CD4-positive, alpha-beta T cell treated with Interleukin-2 at 100 ng/mL for 4 hours (primary cell): ENCODE data around the gene G3BP1.
"Not testable (repeated sequence)": the region's sequence is repeated elsewhere in the genome, so short reads cannot be mapped to it uniquely, and the experiment has no call there.

ENCODE experiments used
- DNase-seq: peaks from one replicate; pipeline ENCODE4 v3.0.0-alpha.2; 2020; ENCODE audit warnings: low spot score

The G3BP1 gene

DNA sequence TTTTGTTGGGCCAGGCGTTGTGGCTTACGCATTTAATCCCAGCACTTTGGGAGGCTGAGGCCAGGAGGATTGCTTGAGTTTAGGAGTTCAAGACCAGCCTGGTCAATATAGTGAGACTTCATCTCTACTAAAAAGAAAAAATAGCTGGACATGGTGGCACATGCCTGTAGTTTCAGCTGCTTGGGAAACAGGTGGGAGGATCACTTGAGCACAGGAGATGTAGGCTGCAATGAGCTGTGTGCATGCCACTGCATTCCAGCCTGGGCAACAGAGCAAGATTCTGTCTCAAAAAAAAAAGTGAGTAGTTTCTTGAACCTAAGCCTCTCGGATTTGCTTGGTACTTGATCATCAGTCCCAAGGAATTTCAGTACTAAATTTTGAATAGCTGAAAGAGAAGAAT is 26.9 kb downstream of the G3BP1 start:
- DNase-seq = no peak

- no peak for DNase-seq
Measured at GRCh38 chr5:151799407-151799806, 27.7 kb downstream of the G3BP1 start.

GRCh38 chr5:151800532-151800931 is 28.8 kb downstream of the G3BP1 start:
- no peak for DNase-seq

- DNase-seq = no peak
Measured at GRCh38 chr5:151805414-151806223, 33.9 kb downstream of the G3BP1 start.

DNA sequence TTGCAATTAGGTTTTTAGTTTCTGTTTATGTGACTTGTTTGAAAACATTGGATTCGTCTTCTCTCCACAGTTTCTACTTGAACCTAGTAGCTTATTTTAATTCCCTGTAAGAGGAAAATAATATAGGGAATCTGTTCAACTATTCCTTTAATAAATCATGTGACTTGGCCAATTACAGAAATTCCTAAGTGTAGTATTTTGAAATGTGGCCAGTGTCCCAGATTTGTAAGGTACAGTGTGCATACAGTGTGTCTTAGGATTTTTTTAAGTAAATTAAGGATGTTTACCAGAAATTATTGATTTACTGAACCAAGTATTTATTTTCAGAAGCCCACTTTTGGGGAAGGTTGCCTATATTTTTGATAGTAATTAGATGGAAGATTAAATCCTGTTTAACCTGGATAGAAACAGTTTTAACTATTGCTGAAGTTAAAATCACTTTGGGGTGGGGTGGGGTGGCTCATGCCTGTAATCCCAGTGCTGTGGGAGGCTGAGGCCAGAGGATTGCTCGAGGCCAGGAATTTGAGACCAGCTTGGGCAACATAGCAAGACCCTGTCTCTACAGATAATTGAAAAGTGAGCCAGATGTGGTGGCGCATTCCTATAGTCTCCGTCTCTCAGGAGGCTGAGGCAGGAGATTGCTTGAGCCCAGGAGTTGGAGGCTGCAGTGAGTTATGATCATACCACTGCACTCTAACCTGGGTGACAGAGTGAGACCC is 36.9 kb downstream of the G3BP1 start:
- DNase-seq = no peak

GRCh38 chr5:151810449-151810848 is 38.7 kb downstream of the G3BP1 start:
- no peak for DNase-seq

DNA sequence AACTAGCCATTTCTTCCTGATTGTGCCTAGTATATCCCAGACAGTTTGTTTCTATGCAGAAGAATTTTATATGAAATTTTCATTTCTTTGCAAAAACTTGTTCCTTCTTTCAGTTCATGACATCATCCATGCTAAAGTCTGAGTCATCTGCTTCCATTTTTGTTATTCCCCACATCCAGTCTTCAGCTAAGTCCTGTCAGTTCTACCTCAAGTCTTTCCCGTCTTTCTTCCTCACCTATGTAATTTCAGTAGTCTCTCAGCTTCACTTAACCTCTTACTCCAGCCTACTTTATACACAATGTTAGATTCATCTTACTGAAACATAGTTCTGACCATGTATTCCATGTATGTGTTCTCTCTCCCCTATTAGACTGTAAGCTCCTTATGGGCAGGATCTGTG is 39.1 kb downstream of the G3BP1 start:
- no peak for DNase-seq

DNA sequence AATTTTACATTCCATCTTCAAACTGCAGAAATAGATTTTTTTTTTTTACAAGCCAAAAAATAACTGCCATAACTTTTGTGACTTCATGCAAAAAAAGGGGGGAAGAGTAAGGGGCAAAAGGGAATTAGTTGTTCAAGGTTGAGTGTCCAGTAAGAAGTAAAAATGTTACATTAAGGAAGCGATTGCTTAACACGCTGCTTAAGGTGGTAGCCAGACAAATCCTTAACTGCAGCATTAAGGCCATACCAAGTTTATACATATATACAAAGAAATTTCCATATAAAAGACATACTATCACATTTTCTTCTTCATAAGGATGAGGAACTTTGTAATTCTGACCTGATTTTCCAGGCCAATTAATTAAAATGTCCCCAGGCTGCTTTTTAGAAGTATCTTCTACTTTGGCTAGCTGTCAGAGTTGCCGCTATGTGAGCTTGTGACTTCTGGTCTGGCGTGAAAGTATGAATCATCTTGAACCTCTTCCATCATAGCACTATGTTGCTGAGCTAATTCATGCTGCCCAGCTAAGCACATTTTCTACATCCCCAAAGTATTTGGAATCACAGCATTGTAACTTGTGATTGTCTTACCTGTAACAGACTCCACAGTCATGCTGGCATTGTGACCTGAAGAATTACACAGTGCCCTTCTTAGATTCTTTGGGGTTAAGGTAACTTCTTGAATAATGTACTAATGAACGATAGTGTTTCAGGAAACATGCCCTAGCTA is 40.0 kb downstream of the G3BP1 start:
- no peak for DNase-seq

- no peak for DNase-seq
Measured at GRCh38 chr5:151812757-151813309, 41.1 kb downstream of the G3BP1 start.

GRCh38 chr5:151815051-151815450 is 43.3 kb downstream of the G3BP1 start:
- no peak for DNase-seq

GRCh38 chr5:151819830-151820229 is 48.1 kb downstream of the G3BP1 start:
- DNase-seq = no peak

DNA sequence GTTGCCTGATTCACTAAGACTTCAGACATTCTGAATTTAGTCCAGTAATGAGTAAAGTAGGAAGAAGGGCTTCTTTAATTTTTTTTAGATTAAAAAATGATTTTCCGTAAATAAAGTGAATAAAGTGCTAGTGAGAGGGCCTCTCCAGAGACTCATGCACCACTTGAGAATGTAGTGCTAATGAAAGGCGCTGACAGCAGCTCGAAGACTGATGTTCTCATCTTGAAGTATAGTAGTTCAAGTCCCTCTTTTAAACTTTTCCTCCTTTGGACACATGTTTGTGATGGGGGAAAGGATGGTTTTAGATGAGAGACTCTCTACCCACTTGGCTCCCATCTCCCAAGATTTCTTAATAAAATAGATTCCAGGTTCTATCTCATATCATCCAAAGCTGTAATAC is 48.5 kb downstream of the G3BP1 start:
- no peak for DNase-seq

DNA sequence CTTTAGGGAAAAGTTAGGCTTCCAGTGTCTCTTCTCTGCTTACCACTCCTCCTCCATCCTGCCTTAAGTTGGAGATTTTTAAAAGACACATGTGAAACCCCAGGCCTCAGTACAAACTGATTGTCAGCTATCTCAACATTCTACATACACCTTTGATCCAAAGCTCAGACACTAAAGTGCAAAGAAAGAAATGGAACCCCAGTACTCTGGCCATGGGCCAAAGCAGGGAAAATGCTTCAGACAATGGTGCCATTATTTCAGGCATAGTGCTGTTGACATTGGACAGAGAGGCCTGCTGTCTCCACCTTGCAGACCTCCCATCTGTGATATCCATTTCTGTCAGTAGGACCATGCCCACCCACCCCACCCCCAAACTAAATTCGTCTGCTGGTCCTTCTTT is 49.1 kb downstream of the G3BP1 start:
- no peak for DNase-seq

- no peak for DNase-seq
Measured at GRCh38 chr5:151822141-151822540, 50.4 kb downstream of the G3BP1 start.

DNA sequence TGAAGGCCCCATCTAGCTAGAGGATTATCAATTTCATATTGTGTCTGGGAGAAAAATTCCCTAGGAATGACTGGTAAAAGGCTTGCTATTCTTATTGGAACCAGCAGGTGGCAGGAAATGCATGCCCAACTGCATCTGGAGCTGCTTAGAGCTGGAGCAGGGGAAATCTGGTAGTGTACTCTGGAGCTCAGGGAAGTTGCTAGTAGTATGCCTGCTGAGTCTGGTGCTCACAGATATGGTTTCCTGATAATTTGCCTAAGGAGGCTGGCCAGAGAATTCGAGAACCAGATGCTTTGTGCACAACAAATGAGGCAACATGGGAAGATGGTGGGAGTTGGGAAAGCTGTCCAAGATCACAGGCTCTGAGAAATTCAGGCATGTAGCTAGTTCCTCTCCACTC is 53.7 kb downstream of the G3BP1 start:
- DNase-seq = peak; percentile 54

DNA sequence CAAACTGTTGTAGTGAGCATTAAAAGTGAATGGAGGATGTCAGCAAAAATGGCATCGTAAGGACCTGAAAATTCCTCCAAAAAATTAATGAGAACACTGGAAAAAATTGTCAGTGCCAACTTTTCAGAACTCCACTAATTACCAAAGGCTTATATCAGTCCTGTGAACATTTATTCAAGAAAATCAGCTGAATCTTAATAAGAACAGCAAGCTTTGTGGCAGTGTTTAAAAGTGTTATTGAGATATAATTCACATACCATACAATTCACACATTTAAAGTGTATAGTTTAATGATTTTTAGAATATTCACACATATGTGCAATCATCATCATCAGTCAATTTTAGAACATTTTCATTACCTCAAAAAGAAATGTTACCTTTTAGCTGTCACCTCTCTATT is 57.6 kb downstream of the G3BP1 start:
- DNase-seq = no peak

GRCh38 chr5:151832843-151833242 is 61.1 kb downstream of the G3BP1 start:
- DNase-seq = not testable (repeated sequence)

DNA sequence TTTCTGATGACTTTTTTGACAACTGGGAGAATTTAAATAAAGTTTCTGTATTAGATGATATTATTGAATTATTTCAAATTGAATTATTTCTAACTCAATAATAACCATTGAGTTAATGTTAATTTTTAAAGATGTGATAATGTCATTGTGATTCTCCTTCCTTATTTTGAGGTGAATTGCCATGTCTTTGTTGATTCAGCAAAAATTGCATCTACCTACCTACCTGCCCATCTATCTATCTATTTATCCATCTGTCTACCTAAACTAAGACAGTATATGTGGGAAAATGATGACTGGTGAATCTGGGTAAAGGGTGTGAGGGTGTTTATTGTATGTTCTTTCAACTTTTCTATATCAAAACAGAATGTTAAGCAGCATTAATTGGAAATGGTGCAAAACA is 75.0 kb downstream of the G3BP1 start:
- no peak for DNase-seq

GRCh38 chr5:151847871-151848270 is 76.1 kb downstream of the G3BP1 start:
- no peak for DNase-seq

- no peak for DNase-seq
Measured at GRCh38 chr5:151855701-151856100, 83.9 kb downstream of the G3BP1 start.

DNA sequence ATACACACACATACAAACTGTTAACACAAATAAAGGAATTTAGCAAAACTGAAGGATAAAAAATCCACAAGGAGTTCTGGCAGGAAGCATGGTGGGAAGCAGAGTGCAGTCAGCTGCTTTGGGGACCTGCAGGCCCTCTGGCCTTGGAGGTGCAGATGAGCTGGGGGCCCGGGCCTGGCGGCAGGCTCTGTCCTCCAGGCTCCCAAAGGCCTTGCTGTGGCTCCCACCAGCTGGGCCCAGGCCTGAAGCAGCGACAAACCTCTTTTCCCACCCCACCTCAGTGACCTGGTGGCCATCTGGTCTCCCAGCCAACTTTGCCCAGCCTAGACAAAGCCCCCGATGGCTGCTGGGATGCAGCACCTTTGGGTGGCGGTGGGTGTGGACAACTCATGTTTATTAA is 85.1 kb downstream of the G3BP1 start:
- DNase-seq = no peak

DNA sequence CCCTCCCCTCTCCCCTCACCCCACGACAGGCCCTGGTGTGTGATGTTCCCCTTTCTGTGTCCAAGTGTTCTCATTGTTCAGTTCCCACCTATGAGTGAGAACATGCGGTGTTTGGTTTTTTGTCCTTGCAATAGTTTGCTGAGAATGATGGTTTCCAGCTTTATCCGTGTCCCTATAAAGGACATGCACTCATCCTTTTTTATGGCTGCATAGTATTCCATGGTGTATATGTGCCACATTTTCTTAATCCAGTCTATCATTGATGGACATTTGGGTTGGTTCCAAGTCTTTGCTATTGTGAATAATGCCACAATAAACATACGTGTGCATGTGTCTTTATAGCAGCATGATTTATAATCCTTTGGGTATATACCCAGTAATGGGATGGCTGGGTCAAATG is 89.1 kb downstream of the G3BP1 start:
- not testable (repeated sequence) for DNase-seq
